Measurements from ENCODE around the gene DDX28. TPM values are rescaled to one million over a fixed set of nuclear protein-coding genes. Genes with fewer than 3 reads are reported as not detected.

Gene DDX28
- total and polyA plus RNA-seq, 9 of the 15 experiments (the other 6 are each of a cell fraction or from before 2014, with no cell fraction given) = 2.8 to 24.5 (median 15.9) TPM

DNA sequence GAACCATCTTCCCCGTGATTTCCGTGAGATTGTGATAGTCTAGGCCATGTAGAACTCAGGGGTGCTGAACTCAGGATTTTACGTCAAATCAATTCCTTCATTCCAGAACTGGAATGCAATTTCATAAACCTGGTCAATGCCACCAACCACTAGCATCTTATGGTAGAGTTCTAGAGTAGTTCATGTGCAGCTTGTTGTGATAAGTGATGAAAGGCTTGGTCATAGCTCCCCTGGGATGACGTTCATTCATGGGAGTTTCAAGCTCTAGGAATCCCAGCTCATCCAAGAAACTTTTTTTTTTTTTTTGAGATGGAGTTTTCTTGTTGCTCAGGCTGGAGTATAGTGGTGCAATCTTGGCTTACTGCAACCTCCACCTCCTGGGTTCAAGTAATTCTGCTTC is 20.0 kb downstream of the DDX28 start (continued):
- TF ChIP-seq, protein P1, sequence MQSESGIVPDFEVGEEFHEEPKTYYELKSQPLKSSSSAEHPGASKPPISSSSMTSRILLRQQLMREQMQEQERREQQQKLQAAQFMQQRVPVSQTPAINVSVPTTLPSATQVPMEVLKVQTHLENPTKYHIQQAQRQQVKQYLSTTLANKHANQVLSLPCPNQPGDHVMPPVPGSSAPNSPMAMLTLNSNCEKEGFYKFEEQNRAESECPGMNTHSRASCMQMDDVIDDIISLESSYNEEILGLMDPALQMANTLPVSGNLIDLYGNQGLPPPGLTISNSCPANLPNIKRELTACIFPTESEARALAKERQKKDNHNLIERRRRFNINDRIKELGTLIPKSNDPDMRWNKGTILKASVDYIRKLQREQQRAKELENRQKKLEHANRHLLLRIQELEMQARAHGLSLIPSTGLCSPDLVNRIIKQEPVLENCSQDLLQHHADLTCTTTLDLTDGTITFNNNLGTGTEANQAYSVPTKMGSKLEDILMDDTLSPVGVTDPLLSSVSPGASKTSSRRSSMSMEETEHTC (IDR thresholded peaks at IDR 0.05) = no peak
- TF ChIP-seq MAFK (IDR thresholded peaks at IDR 0.05; ENCODE audit: low read length) (no peak), SIX5 (IDR thresholded peaks at IDR 0.05; ENCODE audit: borderline replicate concordance in 1 of 2, insufficient read depth in 1 of 2, low read depth in 1 of 2, low read length in 2 of 2) (no peak)
- TF ChIP-seq, protein P2, sequence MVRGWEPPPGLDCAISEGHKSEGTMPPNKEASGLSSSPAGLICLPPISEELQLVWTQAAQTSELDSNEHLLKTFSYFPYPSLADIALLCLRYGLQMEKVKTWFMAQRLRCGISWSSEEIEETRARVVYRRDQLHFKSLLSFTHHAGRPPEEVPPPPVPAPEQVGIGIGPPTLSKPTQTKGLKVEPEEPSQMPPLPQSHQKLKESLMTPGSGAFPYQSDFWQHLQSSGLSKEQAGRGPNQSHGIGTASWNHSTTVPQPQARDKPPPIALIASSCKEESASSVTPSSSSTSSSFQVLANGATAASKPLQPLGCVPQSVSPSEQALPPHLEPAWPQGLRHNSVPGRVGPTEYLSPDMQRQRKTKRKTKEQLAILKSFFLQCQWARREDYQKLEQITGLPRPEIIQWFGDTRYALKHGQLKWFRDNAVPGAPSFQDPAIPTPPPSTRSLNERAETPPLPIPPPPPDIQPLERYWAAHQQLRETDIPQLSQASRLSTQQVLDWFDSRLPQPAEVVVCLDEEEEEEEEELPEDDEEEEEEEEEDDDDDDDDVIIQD (CRISPR knock-in tag; IDR thresholded peaks at IDR 0.05) = no peak

DNA sequence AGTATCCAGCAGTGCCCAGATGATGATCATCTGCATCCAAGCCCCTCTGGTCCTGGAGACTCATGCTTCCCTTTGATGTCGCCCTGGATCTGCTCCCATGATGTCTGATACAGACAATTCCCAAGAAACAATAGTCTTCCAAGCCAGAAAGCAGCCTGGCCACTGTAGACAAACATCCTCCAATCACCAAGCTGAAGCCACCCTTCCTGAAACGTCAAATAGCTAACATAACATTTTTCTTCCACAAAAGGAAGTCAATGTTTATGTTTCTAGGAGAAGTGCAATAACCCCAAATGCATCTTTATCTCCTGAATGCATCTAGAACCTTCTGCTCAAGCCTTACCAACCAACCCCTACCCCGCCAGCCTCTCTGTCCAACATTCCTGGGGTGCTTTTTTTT is 22.6 kb downstream of the DDX28 start:
- H3K4me1 ChIP-seq (replicated peaks in 1 of 2; ENCODE audit: control insufficient read depth in 2 of 2, insufficient read depth in 2 of 2, low read length in 2 of 2) = peaks cover 13 to 17% of the 10 kb centered on the region in 2 experiments
- no peak overlapping the region; the same call in 1 of the 2 replicates for H3K4me2 ChIP-seq (ENCODE audit: insufficient read depth, low read length)
- H3K36me3 ChIP-seq (ENCODE audit: control insufficient read depth, insufficient read depth, low read length) = no peaks in the 10 kb centered on the region
- BruUV-seq (replicated peaks) = no TSS peak
- no peaks in the 10 kb centered on the region for H4K20me1 ChIP-seq (replicated peaks; ENCODE audit: control insufficient read depth, insufficient read depth, low read length)
- FAIRE-seq (no peak), ATAC-seq (no peak), DNase-seq (ENCODE audit: extremely low read depth in 1 of 4, low spot score in 3 of 4) (no peak)
- no peak overlapping the region for H2AFZ ChIP-seq (ENCODE audit: low read depth, low read length)
- in situ Hi-C loops (cut with MboI) (no loop called here), intact Hi-C loops (cut with micrococcal nuclease) (no loop called here)
- H3K27ac ChIP-seq (ENCODE audit: extremely low read depth, low read depth, low read length) = no peak overlapping the region
- no peaks in the 10 kb centered on the region for H3K79me2 ChIP-seq (ENCODE audit: control insufficient read depth, insufficient read depth, low read length)
- no peak overlapping the region for H3K9ac ChIP-seq (ENCODE audit: insufficient read depth in 1 of 2, low read depth in 2 of 2, low read length in 2 of 2)
- no peak overlapping the region for H3K4me3 ChIP-seq
- H3K9me1 ChIP-seq (ENCODE audit: control insufficient read depth, insufficient read depth, low read length) = no peaks in the 10 kb centered on the region
- no peaks in the 10 kb centered on the region for H3K9me3 ChIP-seq (replicated peaks; ENCODE audit: control insufficient read depth, insufficient read depth, low read depth, low read length)
- no peaks in the 10 kb centered on the region for H3K27me3 ChIP-seq (ENCODE audit: control insufficient read depth in 2 of 2, insufficient read depth in 2 of 2, low read length in 2 of 2)
- 34% methylated on average over 3 of the region's 3 CpGs for WGBS (ENCODE audit: insufficient coverage, low coverage, missing lambda C conversion rate)
- ChIA-PET CTCF (ENCODE audit: low intra/inter-chr PET ratio) (no interaction called here), POLR2A (interaction anchor here (0.7 to 1.0 kb wide), 4 partner anchors 11 to 47 kb away, joined by 3 read pairs; no protein-coding TSS in a partner anchor)
- TF ChIP-seq ETV5 (CRISPR knock-in tag; IDR thresholded peaks at IDR 0.05; ENCODE audit: low read depth) (no peak), GATAD2B (IDR thresholded peaks at IDR 0.05; ENCODE audit: borderline replicate concordance) (no peak), MAZ (CRISPR knock-in tag; conservative IDR thresholded peaks at IDR 0.05 in 1 of 2, IDR thresholded peaks at IDR 0.05 in 1 of 2) (no peak), WHSC1 (IDR thresholded peaks at IDR 0.05; ENCODE audit: low read length) (no peak), FOXK1 (CRISPR knock-in tag; IDR thresholded peaks at IDR 0.05; ENCODE audit: borderline replicate concordance) (no peak), ZNF146 (CRISPR knock-in tag; IDR thresholded peaks at IDR 0.05; ENCODE audit: unreplicated experiment) (no peak), POLR2AphosphoS5 (IDR thresholded peaks at IDR 0.05; ENCODE audit: control insufficient read depth, insufficient read depth, low read depth, low read length) (no peak)
- TF ChIP-seq, protein P3, sequence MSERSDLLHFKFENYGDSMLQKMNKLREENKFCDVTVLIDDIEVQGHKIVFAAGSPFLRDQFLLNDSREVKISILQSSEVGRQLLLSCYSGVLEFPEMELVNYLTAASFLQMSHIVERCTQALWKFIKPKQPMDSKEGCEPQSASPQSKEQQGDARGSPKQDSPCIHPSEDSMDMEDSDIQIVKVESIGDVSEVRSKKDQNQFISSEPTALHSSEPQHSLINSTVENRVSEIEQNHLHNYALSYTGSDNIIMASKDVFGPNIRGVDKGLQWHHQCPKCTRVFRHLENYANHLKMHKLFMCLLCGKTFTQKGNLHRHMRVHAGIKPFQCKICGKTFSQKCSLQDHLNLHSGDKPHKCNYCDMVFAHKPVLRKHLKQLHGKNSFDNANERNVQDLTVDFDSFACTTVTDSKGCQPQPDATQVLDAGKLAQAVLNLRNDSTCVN (CRISPR knock-in tag; IDR thresholded peaks at IDR 0.05) = no peak
- TF ChIP-seq, protein P4, sequence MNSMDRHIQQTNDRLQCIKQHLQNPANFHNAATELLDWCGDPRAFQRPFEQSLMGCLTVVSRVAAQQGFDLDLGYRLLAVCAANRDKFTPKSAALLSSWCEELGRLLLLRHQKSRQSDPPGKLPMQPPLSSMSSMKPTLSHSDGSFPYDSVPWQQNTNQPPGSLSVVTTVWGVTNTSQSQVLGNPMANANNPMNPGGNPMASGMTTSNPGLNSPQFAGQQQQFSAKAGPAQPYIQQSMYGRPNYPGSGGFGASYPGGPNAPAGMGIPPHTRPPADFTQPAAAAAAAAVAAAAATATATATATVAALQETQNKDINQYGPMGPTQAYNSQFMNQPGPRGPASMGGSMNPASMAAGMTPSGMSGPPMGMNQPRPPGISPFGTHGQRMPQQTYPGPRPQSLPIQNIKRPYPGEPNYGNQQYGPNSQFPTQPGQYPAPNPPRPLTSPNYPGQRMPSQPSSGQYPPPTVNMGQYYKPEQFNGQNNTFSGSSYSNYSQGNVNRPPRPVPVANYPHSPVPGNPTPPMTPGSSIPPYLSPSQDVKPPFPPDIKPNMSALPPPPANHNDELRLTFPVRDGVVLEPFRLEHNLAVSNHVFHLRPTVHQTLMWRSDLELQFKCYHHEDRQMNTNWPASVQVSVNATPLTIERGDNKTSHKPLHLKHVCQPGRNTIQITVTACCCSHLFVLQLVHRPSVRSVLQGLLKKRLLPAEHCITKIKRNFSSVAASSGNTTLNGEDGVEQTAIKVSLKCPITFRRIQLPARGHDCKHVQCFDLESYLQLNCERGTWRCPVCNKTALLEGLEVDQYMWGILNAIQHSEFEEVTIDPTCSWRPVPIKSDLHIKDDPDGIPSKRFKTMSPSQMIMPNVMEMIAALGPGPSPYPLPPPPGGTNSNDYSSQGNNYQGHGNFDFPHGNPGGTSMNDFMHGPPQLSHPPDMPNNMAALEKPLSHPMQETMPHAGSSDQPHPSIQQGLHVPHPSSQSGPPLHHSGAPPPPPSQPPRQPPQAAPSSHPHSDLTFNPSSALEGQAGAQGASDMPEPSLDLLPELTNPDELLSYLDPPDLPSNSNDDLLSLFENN (IDR thresholded peaks at IDR 0.05; ENCODE audit: low read depth in 2 of 2, low read length in 2 of 2) = no peak

Data from K562 (cell line).